HG03521 (cell line): ENCODE data around the gene LY6G6D.

Experiments
- ATAC-seq: cut with Tn5 transposase; IDR thresholded peaks from one replicate; pipeline ENCODE4 v1.9.1; 2021; ENCODE audit warnings: mild to moderate bottlenecking, moderate library complexity; ENCODE audit not compliant: unreplicated experiment

LY6G6D gene

GRCh38 chr6:31734247-31734820, 19.2 kb downstream of the LY6G6D start:
- ATAC-seq, result no peak

- no peak for ATAC-seq
These were observed 19.8 kb downstream of the LY6G6D start for GRCh38 chr6:31734821-31735406.

GRCh38 chr6:31736021-31736767, 21.0 kb downstream of the LY6G6D start, which contains the start of gene CLIC1:
CLIC1 (minus strand) TSS chr6:31736530; CDS start chr6:31736300, 230 bp downstream.
- no peak for ATAC-seq

GRCh38 chr6:31736768-31737314, 21.7 kb downstream of the LY6G6D start:
- ATAC-seq, result no peak

- ATAC-seq, result no peak
These were observed 22.3 kb downstream of the LY6G6D start for GRCh38 chr6:31737315-31737990.

- ATAC-seq, result no peak
These were observed 23.1 kb downstream of the LY6G6D start for GRCh38 chr6:31737991-31738979.

GRCh38 chr6:31739639-31740396, 24.7 kb downstream of the LY6G6D start, which contains the start of gene MSH5:
MSH5 (plus strand) TSS chr6:31740005; CDS start chr6:31740467, 462 bp downstream.
- ATAC-seq, result peak; percentile 77

- ATAC-seq, result no peak
These were observed 25.5 kb downstream of the LY6G6D start for GRCh38 chr6:31740397-31741223.

GRCh38 chr6:31741815-31742214, 26.7 kb downstream of the LY6G6D start:
- no peak for ATAC-seq

GRCh38 chr6:31742894-31743293, 27.7 kb downstream of the LY6G6D start:
- ATAC-seq, result no peak

- ATAC-seq, result no peak
These were observed 29.3 kb downstream of the LY6G6D start for GRCh38 chr6:31744422-31744821.

- no peak for ATAC-seq
These were observed 34.3 kb downstream of the LY6G6D start for GRCh38 chr6:31749301-31750036.

GRCh38 chr6:31750411-31751022, 35.4 kb downstream of the LY6G6D start:
- ATAC-seq, result no peak

- ATAC-seq, result no peak
These were observed 37.7 kb downstream of the LY6G6D start for GRCh38 chr6:31752739-31753319.

- no peak for ATAC-seq
These were observed 43.1 kb downstream of the LY6G6D start for GRCh38 chr6:31758281-31758680.

GRCh38 chr6:31760790-31761189, 45.6 kb downstream of the LY6G6D start:
- ATAC-seq, result no peak

GRCh38 chr6:31761343-31761742, 46.2 kb downstream of the LY6G6D start:
- no peak for ATAC-seq
